Endothelial cell of umbilical vein (primary cell): Measurements from ENCODE around the gene TRMT44. TPM values are rescaled to one million over a fixed set of nuclear protein-coding genes. Genes with fewer than 3 reads are reported as not detected.

Experiments
- BruUV-seq: library from RNA; stranded (reverse); fragments of 400-500 nt; replicated peaks from 2 replicates; lab custom pipeline; 2021; lab: Mats Ljungman, UMichigan
- CTCF ChIA-PET: fragments of 300-600, 350-600 bp; sonication (Branson Sonifier 250); formaldehyde crosslinking; loops from one replicate; lab custom pipeline; 2021; ENCODE audit warnings: antibody characterized with exemption, inconsistent platforms; lab: Charles Lee
- POLR2A ChIA-PET: fragments of 300-600, 350-600 bp; sonication (Branson Sonifier 250); formaldehyde crosslinking; loops from one replicate; lab custom pipeline; 2021; ENCODE audit warnings: antibody characterized with exemption, inconsistent platforms; lab: Charles Lee
- DNase-seq: peaks from one replicate; pipeline ENCODE4 v3.0.0-alpha.2; 2011; ENCODE audit warnings: low read depth, low spot score
- FAIRE-seq: peaks from 2 replicates; lab custom pipeline; 2011; peaks lifted over from hg19 to GRCh38; lab: Jason Lieb, UNC
- H2AFZ ChIP-seq: 2 replicates; pipeline ENCODE4 v1.6.0; 2012; ENCODE audit warnings: low read depth, low read length, control low read depth, inconsistent platforms
- H3K27ac ChIP-seq: 2 replicates; pipeline ENCODE4 v1.5.1; 2011; ENCODE audit warnings: low read depth, mild to moderate bottlenecking, control low read depth, low read length, moderate library complexity; ENCODE audit not compliant: insufficient read depth
- H3K27me3 ChIP-seq, 2 experiments: 2 replicates each; pipeline versions ENCODE4 v1.6.0 to v1.6.1; 2011; ENCODE audit warnings: low read length in 2 of 2, mixed read lengths in 1 of 2; ENCODE audit not compliant: control insufficient read depth in 2 of 2, insufficient read depth in 2 of 2
- H3K36me3 ChIP-seq, 2 experiments: 2 replicates in 1 of 2; 3 replicates in 1 of 2; pipeline ENCODE4 v1.5.1; 2011; ENCODE audit warnings: low read length in 2 of 2, mild to moderate bottlenecking in 1 of 2, moderate library complexity in 1 of 2; ENCODE audit not compliant: control insufficient read depth in 2 of 2, insufficient read depth in 2 of 2; ENCODE audit errors: extremely low read depth in 1 of 2
- H3K4me1 ChIP-seq: 3 replicates; pipeline ENCODE4 v1.5.1; 2011; ENCODE audit warnings: mild to moderate bottlenecking, low read length; ENCODE audit not compliant: control insufficient read depth, insufficient read depth; ENCODE audit errors: extremely low read depth
- H3K4me2 ChIP-seq: 2 replicates; pipeline ENCODE4 v1.6.1; 2011; ENCODE audit warnings: low read length, control low read depth, mixed read lengths; ENCODE audit not compliant: insufficient read depth
- H3K4me3 ChIP-seq, 3 experiments: fragments of 200-600 bp in 1 of 3; sonication (generic), shearing (Covaris generic) in 1 of 3; replicated peaks in 1 of 3; 2 replicates each; pipeline ENCODE4 v1.5.1; 2011 to 2016; ENCODE audit warnings: control low read depth in 3 of 3, low read length in 3 of 3, mild to moderate bottlenecking in 2 of 3, inconsistent platforms in 1 of 3, low read depth in 1 of 3, moderate library complexity in 1 of 3; ENCODE audit not compliant: insufficient read depth in 1 of 3
- H3K79me2 ChIP-seq: 2 replicates; pipeline ENCODE4 v1.6.0; 2012; ENCODE audit warnings: low read length, inconsistent platforms; ENCODE audit not compliant: control insufficient read depth, insufficient read depth
- H3K9ac ChIP-seq: replicated peaks from 2 replicates; pipeline ENCODE3; 2011; ENCODE audit warnings: low read length, control low read depth; ENCODE audit not compliant: insufficient read depth; ENCODE audit errors: extremely low read depth
- H3K9me1 ChIP-seq: replicated peaks from 3 replicates; pipeline ENCODE4 v1.6.0; 2011; ENCODE audit warnings: mild to moderate bottlenecking, low read length; ENCODE audit not compliant: control insufficient read depth, insufficient read depth; ENCODE audit errors: extremely low read depth
- H3K9me3 ChIP-seq: replicated peaks from 2 replicates; pipeline ENCODE4 v1.5.1; 2012; ENCODE audit warnings: low read length, inconsistent platforms; ENCODE audit not compliant: control insufficient read depth, insufficient read depth
- H4K20me1 ChIP-seq: replicated peaks from 2 replicates; pipeline ENCODE3; 2011; ENCODE audit warnings: mild to moderate bottlenecking, low read length; ENCODE audit not compliant: control insufficient read depth, insufficient read depth; ENCODE audit errors: extremely low read depth
- EZH2 ChIP-seq: IDR thresholded peaks from 2 replicates; pipeline ENCODE4 v1.6.1; 2012; ENCODE audit warnings: borderline replicate concordance, low read depth, mild to moderate bottlenecking, moderate library complexity, low read length, inconsistent platforms; ENCODE audit not compliant: severe bottlenecking
- FOS ChIP-seq: IDR thresholded peaks from 2 replicates; pipeline ENCODE4 v1.6.1; 2011; ENCODE audit warnings: mild to moderate bottlenecking, low read length, moderate library complexity, borderline replicate concordance; ENCODE audit not compliant: insufficient read depth
- GATA2 ChIP-seq: IDR thresholded peaks from 2 replicates; pipeline ENCODE4 v1.7.0; 2011; ENCODE audit warnings: low read depth, mild to moderate bottlenecking, moderate library complexity, mixed read lengths, low read length; ENCODE audit not compliant: insufficient read length, insufficient read depth
- JUN ChIP-seq: IDR thresholded peaks from 2 replicates; pipeline ENCODE4 v1.6.1; 2011; ENCODE audit warnings: borderline replicate concordance, low read depth; ENCODE audit not compliant: insufficient read length, insufficient read depth
- MYC ChIP-seq: IDR thresholded peaks from one replicate; pipeline ENCODE4 v1.6.1; 2011; ENCODE audit warnings: mild to moderate bottlenecking, low read depth, low read length
- POLR2A ChIP-seq: IDR thresholded peaks from 2 replicates; pipeline ENCODE4 v1.6.1; 2012; ENCODE audit warnings: low read depth, mild to moderate bottlenecking, control low read depth, low read length
- POLR2AphosphoS5 ChIP-seq: IDR thresholded peaks from 2 replicates; pipeline ENCODE4 v1.6.1; 2012; ENCODE audit warnings: low read depth, mild to moderate bottlenecking, control low read depth, low read length, moderate library complexity; ENCODE audit not compliant: insufficient read depth
- dilution Hi-C: fragments of 300-500 bp; cut with MboI; formaldehyde crosslinking; loops from one replicate; pipeline ENCODE4 v1.15.0; 2019; ENCODE audit warnings: low sequenced_read_pairs; ENCODE audit not compliant: extremely low pct_ligation_motif_present
- intact Hi-C: fragments of 100-400 bp; cut with micrococcal nuclease; formaldehyde crosslinking; loops from one replicate; pipeline ENCODE4 v1.10.0; 2022
- polyA plus RNA-seq, 4 experiments: library from polyadenylated mRNA; depleted of rRNA in 3 of 4; stranded (reverse) in 3 of 4; unstranded in 1 of 4; fragments of >200 nt; gene quantifications; 2 replicates each; pipeline versions ENCODE4 v1.2.1 to v1.2.3, GENCODE V29; 2011 to 2012; ENCODE audit warnings: missing spikeins in 1 of 4
- total RNA-seq: library from RNA; stranded (reverse); gene quantifications from 2 replicates; pipeline ENCODE4 v1.2.3, GENCODE V29; 2021
- TF ChIP-seq, protein P1 (sequence below), 2 donors: IDR thresholded peaks; 1 replicate in 1 of 2; 2 replicates in 1 of 2; pipeline ENCODE4 v1.5.1; 2011; ENCODE audit warnings: low read length in 2 of 2, mild to moderate bottlenecking in 2 of 2, moderate library complexity in 2 of 2, control low read depth in 1 of 2, inconsistent platforms in 1 of 2, low read depth in 1 of 2; ENCODE audit not compliant: insufficient read depth in 1 of 2; ENCODE audit errors: extremely low read depth in 1 of 2
- TF ChIP-seq, protein P2 (sequence below): IDR thresholded peaks from 2 replicates; pipeline ENCODE4 v1.6.1; 2011; ENCODE audit not compliant: insufficient read depth, insufficient read length

The TRMT44 gene
- total and polyA plus RNA-seq, 2 donors (not counting 3 experiments of a cell fraction or from before 2014, with no cell fraction given) = 10.4 to 17.3 TPM

DNA sequence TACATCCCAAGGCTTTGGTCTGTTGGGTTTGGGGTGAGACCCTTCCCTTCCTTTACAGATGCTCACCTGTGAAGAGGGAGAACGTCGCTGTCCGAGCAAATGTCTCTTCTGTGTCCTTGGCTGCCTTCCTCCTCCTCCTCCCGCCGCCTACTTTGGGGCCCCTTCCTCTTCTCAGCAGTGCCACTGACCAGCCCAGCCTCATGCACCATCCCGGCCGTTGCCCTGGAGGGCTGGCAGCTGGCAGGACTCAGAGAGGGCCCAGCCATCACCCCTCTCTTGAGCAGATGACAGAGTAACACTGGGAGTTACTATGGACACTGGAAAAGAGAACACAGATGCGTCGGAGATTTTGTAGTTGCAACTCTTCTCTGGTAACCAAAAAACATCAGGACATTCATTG, 68.2 kb downstream of the TRMT44 start:
- Histone ChIP-seq H3K36me3 (no peaks in the 10 kb centered on the region), H2AFZ (no peak overlapping the region), H3K4me3 (no peak overlapping the region), H3K9me3 (no peaks in the 10 kb centered on the region), H3K9ac (no peak overlapping the region), H3K79me2 (no peaks in the 10 kb centered on the region), H3K27ac (no peak overlapping the region), H3K4me2 (no peak overlapping the region), H3K9me1 (no peaks in the 10 kb centered on the region), H3K27me3 (no peaks in the 10 kb centered on the region), H4K20me1 (no peaks in the 10 kb centered on the region), H3K4me1 (no peaks in the 10 kb centered on the region)
- DNase-seq (no peak), FAIRE-seq (no peak)
- CTCF ChIA-PET = no interaction called here
- TF ChIP-seq FOS (no peak), POLR2AphosphoS5 (no peak), POLR2A (no peak), GATA2 (no peak), MYC (no peak), EZH2 (no peak), JUN (no peak)
- TF ChIP-seq, protein P1, sequence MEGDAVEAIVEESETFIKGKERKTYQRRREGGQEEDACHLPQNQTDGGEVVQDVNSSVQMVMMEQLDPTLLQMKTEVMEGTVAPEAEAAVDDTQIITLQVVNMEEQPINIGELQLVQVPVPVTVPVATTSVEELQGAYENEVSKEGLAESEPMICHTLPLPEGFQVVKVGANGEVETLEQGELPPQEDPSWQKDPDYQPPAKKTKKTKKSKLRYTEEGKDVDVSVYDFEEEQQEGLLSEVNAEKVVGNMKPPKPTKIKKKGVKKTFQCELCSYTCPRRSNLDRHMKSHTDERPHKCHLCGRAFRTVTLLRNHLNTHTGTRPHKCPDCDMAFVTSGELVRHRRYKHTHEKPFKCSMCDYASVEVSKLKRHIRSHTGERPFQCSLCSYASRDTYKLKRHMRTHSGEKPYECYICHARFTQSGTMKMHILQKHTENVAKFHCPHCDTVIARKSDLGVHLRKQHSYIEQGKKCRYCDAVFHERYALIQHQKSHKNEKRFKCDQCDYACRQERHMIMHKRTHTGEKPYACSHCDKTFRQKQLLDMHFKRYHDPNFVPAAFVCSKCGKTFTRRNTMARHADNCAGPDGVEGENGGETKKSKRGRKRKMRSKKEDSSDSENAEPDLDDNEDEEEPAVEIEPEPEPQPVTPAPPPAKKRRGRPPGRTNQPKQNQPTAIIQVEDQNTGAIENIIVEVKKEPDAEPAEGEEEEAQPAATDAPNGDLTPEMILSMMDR (IDR thresholded peaks at IDR 0.05; ENCODE audit: extremely low read depth in 1 of 2, insufficient read depth in 1 of 2, low read depth in 1 of 2, low read length in 2 of 2) = no peak
- TF ChIP-seq, protein P2, sequence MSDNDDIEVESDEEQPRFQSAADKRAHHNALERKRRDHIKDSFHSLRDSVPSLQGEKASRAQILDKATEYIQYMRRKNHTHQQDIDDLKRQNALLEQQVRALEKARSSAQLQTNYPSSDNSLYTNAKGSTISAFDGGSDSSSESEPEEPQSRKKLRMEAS = no peak
- intact Hi-C loops (no loop called here), dilution Hi-C loops (no loop called here)
- no TSS peak for BruUV-seq
- POLR2A ChIA-PET = no interaction called here
